HL-60/S4 (cell line): ENCODE results near the gene LMF2.

Experiments
- in situ Hi-C: fragments of 300-500 bp; cut with MboI; formaldehyde crosslinking; loops from 2 replicates; pipeline ENCODE4 v1.14.3; 2022; ENCODE audit warnings: low sequenced_read_pairs

Gene LMF2

GRCh38 chr22:50505276-50505775, 2.2 kb downstream of the LMF2 start:
- in situ Hi-C loops = no loop called here

- in situ Hi-C loops = no loop called here
These were observed 2.9 kb downstream of the LMF2 start for GRCh38 chr22:50504369-50505211.

GRCh38 chr22:50503475-50504145, 3.9 kb downstream of the LMF2 start:
- in situ Hi-C loops = no loop called here

- in situ Hi-C loops = no loop called here
These were observed 4.7 kb downstream of the LMF2 start for GRCh38 chr22:50502628-50503474.

GRCh38 chr22:50502096-50502495, 5.4 kb downstream of the LMF2 start:
- in situ Hi-C loops = no loop called here

GRCh38 chr22:50500452-50500851, 7.0 kb downstream of the LMF2 start:
- in situ Hi-C loops = no loop called here

- in situ Hi-C loops = loop anchor here (10.0 kb wide), 1 partner anchor 234 kb away; the partner anchor contains the start of gene MAPK12
These were observed 9.1 kb downstream of the LMF2 start for GRCh38 chr22:50498322-50498890.

- in situ Hi-C loops = loop anchor here (10.0 kb wide), 1 partner anchor 232 kb away; the partner anchor contains the start of gene MAPK12
These were observed 10.4 kb downstream of the LMF2 start for GRCh38 chr22:50497093-50497492.

- in situ Hi-C loops = loop anchor here (10.0 kb wide), 1 partner anchor 226 kb away; the partner anchor contains the start of gene MAPK12
These were observed 16.8 kb downstream of the LMF2 start for GRCh38 chr22:50490531-50491308.

- in situ Hi-C loops = loop anchor here (10.0 kb wide), 1 partner anchor 225 kb away; the partner anchor contains the start of gene MAPK12
These were observed 17.9 kb downstream of the LMF2 start for GRCh38 chr22:50489363-50490243.

- in situ Hi-C loops = no loop called here
These were observed 18.6 kb downstream of the LMF2 start for GRCh38 chr22:50488886-50489285.

- in situ Hi-C loops = no loop called here
These were observed 19.4 kb downstream of the LMF2 start for GRCh38 chr22:50488006-50488677.

GRCh38 chr22:50487290-50488005, 20.1 kb downstream of the LMF2 start:
- in situ Hi-C loops = no loop called here

GRCh38 chr22:50486561-50487289, 20.8 kb downstream of the LMF2 start, which contains the start of gene MIOX:
TSS of gene MIOX (plus strand) at chr22:50486859. CDS start at chr22:50486898, 39 bp downstream.
- in situ Hi-C loops = no loop called here

- in situ Hi-C loops = no loop called here
These were observed 22.0 kb downstream of the LMF2 start for GRCh38 chr22:50485221-50486131.
